CD1c-positive myeloid dendritic cell (primary cell): ENCODE results near the gene C20orf173.
"Not testable (repeated sequence)": the region's sequence is repeated elsewhere in the genome, so short reads cannot be mapped to it uniquely, and the experiment has no call there.

ENCODE experiments used
- DNase-seq: peaks from one replicate; pipeline ENCODE4 v3.0.0-alpha.2; 2016; ENCODE audit errors: extremely low spot score

The C20orf173 gene

GRCh38 chr20:35546127-35546526 lies 16.7 kb upstream of the C20orf173 start:
- no peak for DNase-seq

DNA sequence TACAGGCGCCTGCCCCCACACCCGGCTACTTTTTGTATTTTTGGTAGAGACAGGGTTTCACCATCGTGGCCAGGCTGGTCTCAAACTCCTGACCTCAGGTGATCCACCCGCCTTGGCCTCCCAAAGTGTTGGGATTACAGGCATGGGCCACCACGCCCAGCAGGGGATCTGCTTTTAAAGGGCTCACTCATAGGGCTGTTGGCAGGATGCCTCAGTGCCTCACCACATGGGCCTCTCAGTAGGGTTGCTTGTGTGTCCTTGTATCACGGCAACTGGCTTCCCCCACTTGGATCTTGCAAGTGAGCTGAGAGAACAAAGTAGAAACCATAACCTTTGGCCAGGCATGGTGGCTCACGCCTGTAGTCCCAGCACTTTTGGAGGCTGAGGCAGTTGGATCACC lies 15.5 kb upstream of the C20orf173 start:
- not testable (repeated sequence) for DNase-seq

- no peak for DNase-seq
Measured at GRCh38 chr20:35544436-35544835, 15.0 kb upstream of the C20orf173 start.

GRCh38 chr20:35542990-35543389 lies 13.5 kb upstream of the C20orf173 start:
- no peak for DNase-seq

- peak; percentile 98 for DNase-seq
Measured at GRCh38 chr20:35541783-35542662, 12.6 kb upstream of the C20orf173 start, which contains the start of gene ERGIC3. Gene ERGIC3 (plus strand): TSS chr20:35542078. CDS start chr20:35542098, 20 bp downstream.

GRCh38 chr20:35541118-35541782 lies 11.8 kb upstream of the C20orf173 start:
- no peak for DNase-seq

DNA sequence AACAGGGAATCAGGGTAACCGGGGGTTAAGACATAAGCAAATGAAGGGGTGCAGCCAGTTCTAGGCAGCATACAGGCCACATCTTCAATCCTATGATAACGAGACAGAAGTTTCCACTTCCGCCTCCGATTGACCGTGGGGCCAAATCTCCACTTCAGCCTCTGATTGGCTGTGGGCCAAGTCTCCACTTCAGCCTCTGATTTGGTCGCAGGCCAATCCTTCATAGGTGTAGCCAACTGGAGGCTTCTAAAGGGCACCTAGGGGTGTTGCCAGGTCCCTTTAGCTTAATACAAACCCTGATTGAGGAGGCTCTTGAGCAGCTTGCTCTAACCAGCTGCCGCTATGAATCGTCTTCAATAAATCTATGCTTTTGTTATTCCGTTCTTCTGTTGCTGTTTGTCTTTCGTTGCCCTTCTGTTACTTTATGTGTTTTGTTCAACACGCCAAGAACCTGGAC lies 10.3 kb upstream of the C20orf173 start:
- DNase-seq: peak; percentile 54

- no peak for DNase-seq
Measured at GRCh38 chr20:35527122-35527769, 2.2 kb downstream of the C20orf173 start.

- no peak for DNase-seq
Measured at GRCh38 chr20:35525639-35526038, 3.8 kb downstream of the C20orf173 start.

DNA sequence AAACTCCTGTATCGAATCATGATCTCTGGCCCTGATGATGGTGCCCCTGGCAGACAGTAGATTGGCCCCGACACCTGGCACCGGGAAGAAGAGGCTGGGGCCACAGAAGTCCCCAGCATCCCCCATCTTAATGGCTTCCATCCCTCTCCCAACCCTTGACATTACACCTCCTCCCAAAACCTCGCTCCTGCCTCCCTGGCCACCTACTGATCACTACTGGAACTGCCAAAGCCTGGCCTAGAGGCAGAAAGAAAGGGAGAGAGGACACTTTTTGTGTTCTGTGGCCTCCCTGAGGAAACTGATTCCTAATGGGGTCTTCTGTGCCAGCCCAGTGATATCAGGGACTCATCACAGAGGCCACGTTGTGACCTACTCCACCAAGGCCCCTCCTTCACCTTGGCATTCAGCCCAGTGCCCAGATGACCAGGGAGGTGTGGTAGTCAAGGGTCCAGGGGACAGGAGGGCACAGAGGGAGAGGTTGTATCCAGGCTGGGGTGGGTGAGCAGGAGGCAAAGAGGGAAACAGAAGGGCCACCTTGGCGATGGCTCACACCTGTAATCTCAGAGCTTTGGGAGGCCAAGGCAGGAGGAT lies 6.1 kb downstream of the C20orf173 start:
- DNase-seq: no peak

DNA sequence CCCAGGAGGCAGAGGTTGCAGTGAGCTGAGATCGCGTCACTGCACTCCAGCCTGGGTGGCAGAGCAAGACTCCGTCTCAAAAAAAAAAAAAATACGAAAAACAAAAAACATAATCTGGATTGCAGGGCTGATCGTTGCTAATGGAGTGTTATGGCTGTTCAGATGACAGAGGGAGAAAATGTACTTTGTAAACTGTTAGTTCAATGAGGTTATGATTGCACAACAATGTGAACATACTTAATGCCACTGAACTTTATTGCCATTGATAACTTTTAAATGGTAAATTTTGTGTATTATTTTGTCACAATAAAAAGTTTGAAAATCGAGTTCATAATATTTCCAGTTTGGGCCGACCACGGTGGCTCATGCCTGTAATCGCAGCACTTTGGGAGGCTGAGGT lies 10.5 kb downstream of the C20orf173 start:
- no peak for DNase-seq

DNA sequence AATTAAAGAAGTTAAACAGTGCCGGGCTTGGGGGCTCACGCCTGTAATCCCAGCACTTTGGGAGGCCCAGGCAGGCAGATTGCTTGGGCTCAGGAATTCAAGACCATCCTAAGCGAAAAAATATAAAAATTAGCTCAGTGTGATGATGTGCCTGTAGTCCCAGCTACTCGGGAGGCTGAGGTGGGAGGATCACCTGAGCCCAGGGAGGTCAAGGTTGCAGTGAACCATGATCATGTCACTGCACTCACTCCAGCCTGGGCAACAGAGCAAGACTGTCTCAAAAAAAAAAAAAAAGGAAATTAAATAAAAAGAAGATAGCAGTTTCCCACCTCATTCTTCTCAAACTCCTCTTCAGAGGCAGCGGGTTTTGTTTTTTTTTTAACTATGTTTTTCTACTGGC lies 11.7 kb downstream of the C20orf173 start:
- not testable (repeated sequence) for DNase-seq

DNA sequence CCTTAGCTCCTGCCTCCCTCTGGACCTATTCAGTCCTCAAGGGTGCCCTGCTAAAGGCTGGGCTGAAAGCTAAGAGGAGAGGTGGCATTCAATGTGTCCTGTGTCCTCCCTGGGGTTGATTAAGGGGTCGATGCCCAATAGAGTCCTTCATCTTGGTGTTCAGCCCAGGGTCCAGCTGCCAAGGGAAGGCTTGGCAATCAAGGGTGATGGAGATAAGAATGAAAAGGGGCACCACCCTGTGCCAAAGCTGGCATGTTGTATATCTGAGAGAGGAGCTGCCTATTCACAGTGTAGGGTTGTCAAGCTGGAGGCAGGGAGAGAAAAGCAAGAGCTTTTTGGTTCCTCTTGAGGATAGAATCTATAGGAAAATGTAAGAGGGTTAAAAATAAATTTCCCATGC lies 12.3 kb downstream of the C20orf173 start:
- no peak for DNase-seq

GRCh38 chr20:35515949-35516645 lies 13.4 kb downstream of the C20orf173 start:
- DNase-seq: no peak

- no peak for DNase-seq
Measured at GRCh38 chr20:35515341-35515740, 14.1 kb downstream of the C20orf173 start.

DNA sequence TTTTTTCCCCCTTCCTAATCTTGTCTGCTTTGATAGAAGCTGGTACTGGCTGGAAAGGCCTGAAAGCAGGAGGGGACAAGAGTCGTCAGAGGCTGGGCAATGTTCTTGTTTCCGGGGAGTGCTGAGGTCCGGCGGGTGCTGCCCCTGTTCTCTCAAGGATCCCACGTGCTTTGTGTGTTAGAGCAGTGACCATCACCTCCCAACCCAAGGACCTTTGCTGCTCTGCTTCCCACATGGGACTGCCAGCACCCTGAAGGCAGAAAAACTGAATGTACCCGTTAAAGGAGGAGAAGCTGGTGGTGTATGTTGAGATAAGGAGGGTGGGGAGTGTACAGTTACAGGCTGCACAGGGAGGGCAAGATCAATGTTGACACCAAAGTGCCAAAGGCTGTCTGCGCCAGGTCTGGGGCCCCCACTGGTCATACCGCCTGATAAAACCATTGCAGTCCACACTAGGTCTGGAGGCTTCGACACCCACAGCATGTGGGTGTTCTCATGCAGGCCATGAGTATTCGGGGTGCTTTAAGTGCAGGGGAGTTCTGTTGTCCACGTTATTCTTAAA lies 15.0 kb downstream of the C20orf173 start:
- no peak for DNase-seq

DNA sequence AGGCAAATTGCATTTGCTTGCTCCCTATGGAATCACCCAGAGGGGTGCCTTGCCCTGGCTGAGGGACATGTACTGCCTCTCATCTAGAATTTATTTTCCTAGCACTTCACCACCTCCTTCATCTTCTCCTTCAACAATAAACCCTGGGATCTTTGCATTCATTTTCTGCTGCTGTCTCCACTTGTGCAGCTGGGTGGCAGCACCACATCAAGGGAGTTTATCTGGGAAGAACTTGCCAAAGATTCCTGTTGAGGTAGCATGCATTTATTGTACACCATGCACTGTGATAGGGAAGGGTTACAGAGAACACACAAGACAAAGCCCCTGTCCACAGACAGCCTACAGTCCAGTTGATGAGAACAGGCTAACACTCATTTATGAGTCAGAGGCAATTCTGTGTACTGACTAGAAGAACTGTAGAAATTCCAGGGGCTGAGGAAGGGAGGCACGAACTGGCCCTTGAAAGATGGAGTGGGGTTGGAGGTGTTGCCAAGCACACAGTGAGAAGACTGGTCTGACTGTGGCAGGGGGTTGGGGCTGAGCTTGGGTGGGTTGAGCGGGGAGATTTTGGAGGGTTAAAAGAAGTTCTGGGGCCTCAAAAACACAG lies 17.5 kb downstream of the C20orf173 start:
- no peak for DNase-seq

- no peak for DNase-seq
Measured at GRCh38 chr20:35510951-35511735, 18.3 kb downstream of the C20orf173 start.

GRCh38 chr20:35508493-35509218 lies 20.8 kb downstream of the C20orf173 start:
- DNase-seq: no peak
